GM21825 (cell line): ENCODE measurements around the gene NPAS3.

Source experiments
- ATAC-seq: cut with Tn5 transposase; IDR thresholded peaks from one replicate; pipeline ENCODE4 v1.9.1; 2021; ENCODE audit warnings: mild to moderate bottlenecking, moderate library complexity; ENCODE audit not compliant: unreplicated experiment

Gene NPAS3

GRCh38 chr14:33163600-33163999 lies 224.9 kb downstream of the NPAS3 start:
- no peak for ATAC-seq

DNA sequence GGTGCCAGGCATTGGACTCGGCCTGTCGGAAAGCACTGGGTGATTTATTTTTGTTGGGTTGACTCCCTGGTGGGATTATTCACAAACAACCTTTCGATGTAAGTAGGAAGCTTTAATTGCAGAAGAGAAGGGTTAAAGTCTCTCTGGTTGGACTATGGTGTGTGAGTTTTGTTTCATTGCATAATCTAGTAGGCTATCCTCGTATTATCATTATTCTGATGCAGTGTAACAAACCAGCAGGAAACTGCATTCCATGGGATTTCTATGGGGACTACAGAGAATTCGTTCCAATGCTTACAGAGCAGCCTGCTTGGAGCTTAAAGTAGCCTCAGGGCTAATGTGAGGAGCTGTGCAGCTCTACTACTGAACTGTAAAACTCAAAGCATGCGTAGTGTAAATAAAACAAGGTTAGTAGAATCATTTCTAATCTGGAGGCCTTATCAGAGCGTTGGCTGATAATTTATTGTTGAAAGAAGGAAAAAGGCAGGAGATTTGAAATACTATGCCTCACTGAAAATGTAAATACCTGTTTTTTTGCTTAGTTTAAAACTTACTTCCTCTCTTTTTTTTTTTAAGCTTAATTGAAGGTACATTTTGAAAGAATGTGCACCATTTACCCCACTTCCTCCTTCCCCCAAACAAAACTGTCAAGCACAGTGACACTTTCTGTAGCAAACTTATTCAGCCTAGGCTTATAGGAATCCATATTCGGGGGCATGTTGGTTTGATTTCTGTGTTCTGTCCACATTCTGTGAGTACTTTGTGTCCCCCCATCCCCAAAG lies 226.7 kb downstream of the NPAS3 start:
- ATAC-seq = no peak

GRCh38 chr14:33165926-33166289 lies 227.2 kb downstream of the NPAS3 start:
- ATAC-seq = no peak

DNA sequence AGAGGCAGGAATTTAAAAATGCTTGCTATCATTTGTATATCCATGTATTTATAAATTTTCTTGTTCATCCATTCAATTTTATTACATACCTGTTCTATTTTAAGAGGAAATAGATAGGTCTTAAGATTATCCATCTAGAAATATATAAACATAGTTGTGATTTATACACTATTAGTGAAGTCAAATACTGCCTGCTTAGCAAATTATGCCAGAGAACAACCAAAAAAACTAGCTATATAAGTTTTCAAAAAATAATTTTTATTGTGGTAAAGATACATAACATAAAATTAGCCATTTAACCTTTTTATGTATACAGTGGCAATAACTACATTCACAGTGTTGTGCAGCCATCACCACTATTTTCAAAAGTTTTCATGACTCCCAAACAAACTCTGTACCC lies 237.3 kb downstream of the NPAS3 start:
- ATAC-seq = no peak

DNA sequence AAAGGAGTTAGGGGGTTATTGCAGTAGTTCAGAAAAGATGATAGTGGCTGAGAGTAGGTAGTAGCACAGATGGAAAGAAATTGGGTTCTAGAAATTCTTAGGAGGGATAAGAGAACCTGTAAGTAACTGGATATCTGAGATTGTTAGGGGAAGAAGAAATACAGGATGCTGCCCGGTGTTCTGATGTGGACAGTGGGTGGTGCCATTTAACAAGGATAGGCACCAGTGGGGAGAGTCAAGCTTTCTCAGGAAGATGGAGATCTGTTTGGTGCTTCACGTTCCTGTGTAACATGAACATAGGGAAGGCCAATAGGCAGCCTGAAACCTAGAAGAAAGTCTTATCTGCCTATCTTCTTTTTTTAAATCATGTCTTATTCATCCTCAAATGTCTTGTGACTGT lies 245.9 kb downstream of the NPAS3 start:
- ATAC-seq = no peak

DNA sequence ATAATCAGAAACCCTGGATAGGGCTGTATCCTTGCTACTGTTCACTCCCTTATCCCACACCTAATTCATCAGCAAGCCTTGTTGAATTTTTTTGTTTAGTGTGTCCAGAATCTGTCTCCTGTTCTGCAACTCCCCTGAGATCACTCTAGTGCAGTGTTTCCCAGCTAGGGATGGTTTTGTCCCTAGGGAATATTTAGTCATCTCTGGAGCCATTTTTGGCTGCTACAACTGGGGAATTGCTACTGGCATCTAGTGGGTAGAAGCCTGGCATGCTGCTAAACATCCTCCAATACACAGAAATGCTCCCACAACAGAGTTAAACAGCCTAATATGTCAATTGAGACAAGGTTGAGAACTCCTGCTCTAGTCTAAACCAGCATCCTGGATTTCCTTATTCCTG lies 248.0 kb downstream of the NPAS3 start:
- ATAC-seq = no peak

- ATAC-seq = no peak
These were observed 250.2 kb downstream of the NPAS3 start for GRCh38 chr14:33188880-33189279.

- no peak for ATAC-seq
These were observed 253.2 kb downstream of the NPAS3 start for GRCh38 chr14:33191855-33192254.

DNA sequence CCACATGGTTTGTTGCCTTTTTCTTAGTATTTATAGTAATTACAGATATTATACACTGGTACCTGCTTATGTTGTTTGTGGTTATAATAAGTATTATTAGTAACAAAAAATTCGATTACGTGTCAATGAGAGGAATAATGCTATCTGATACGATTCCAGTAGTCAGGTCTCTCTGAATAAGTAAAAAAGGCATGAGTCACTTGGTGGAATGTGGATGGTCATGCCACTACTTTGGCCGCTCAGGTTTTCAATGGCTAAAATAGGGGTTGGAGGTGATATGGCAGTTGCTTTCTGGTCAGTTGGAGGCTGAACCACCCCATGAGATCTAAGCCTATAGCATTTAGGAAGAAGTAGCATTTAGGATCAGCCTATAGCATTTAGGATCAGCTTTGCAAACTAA lies 255.9 kb downstream of the NPAS3 start:
- ATAC-seq = no peak

DNA sequence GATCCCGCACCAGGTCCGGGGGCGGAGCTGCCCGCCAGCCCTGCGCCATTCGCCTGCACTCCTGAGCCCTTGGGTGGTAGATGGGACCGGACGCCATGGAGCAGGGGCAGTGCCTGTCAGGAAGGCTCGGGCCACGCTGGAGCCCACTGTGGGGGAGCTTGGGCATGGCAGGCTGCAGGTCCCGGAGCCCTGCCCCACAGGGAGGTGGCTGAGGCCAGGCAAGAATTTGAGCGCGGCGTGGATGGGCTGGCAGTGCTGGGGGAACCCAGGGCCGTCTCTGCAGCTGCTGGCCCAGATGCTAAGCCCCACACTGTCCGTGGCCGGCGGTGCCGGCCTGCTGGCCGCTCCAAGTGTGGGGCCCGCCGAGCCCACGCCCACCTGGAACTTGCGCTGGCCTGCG lies 260.0 kb downstream of the NPAS3 start:
- no peak for ATAC-seq

GRCh38 chr14:33201116-33201515 lies 262.4 kb downstream of the NPAS3 start:
- no peak for ATAC-seq

GRCh38 chr14:33206981-33207380 lies 268.3 kb downstream of the NPAS3 start:
- ATAC-seq = no peak

- no peak for ATAC-seq
These were observed 268.9 kb downstream of the NPAS3 start for GRCh38 chr14:33207467-33208017.

DNA sequence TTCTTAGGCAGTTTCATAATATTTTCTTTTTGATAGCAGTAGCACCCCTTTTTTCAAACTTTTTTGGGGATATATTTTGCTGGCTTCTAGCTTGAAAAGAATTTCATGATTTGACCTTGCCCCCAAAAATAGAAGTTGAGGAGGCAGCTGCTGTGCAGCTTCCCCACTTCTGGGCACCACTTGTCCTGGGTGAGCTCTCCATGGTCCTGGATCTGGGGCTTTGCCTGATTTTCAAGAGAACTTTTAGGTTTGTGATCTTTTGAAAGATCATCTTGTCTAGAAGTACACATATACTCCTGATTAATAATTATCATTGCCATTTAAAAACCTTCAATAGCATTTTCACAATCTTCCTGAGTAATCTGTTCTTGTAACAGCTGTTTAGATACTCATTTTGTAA lies 271.6 kb downstream of the NPAS3 start:
- ATAC-seq = no peak

DNA sequence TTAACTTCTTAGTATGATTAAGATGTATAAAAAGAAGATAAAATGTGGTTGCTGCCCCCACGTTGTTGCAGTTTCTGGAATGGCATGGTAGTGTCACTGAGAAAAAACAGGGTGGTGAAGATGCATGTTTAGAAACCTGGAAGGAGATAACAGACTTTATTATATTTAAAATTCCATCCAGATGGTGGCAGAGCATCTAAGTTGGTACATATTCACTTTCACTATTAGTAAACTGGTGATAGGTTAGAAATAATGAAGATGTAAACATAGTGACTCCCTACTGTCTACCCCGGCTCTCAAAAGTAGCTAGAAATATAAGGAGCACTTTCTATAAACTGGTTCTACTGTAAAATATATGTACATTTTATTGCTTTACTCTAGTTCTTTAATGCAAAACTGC lies 279.3 kb downstream of the NPAS3 start:
- no peak for ATAC-seq

DNA sequence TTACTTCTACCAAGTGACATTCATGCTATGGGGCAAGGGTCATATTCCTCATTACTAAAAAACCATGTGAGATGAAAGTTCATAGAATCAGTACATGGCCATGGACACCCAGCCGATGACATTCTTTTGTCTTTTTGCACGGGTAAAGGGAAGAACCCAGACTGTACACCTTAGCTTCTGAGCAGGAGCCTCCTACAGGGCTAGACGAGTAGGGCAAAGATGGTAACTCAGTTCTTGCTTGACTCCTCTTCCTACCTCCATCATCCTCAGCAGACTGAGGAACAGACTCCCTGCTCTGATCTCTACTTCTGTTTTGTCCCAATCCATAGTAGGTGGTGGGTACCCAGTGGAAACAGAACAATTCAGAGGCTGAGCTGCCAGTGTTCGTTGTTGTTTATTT lies 281.3 kb downstream of the NPAS3 start:
- ATAC-seq = no peak

GRCh38 chr14:33229269-33229929 lies 290.7 kb downstream of the NPAS3 start:
- ATAC-seq = no peak

DNA sequence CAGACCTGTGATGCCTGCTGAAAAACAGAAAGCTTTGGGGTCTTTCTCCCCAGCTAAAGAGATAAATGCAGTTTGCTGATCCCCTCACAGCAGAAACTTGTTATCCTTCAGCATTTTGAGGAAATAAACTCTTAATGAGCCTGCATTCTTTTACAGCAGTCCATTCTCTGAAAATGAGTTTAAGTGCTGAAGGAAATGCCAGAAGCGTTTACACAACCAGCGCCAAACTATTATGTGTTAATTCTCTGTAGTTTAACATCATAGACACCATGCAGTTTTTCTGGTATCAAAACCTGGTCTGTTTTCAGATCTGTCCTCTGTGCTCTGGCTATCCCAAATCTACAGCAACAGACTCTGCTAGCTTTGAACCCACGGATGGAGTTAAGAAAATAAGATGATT lies 291.3 kb downstream of the NPAS3 start:
- no peak for ATAC-seq

GRCh38 chr14:33232031-33232430 lies 293.4 kb downstream of the NPAS3 start:
- no peak for ATAC-seq

DNA sequence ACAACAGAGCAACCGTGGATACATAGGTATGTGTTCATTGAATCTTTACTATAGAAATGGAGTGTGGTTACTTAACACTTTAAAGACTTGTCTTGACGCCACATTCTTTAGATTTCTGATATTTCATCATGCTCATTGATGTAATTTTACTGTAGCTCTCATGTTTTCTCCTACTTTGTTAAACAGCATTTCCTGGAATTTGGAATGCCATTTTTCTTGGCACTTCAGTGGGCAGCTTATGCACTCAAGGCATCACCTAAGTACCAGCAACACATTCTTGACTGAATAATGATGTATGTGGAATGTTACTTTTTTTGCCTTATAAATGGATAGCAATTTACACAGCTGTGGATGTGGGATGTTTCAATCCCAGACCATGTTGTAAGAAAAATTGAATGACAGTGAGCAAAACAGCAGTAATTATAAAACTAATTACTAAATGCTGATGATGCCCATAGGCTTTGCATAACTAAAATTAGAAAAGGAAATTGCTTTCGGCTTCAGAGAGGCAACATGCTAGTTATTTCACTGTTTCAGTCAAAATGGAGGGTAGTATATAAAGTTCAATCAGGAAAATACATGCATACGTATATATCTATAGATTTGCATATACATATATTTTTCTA lies 298.5 kb downstream of the NPAS3 start:
- ATAC-seq = no peak

DNA sequence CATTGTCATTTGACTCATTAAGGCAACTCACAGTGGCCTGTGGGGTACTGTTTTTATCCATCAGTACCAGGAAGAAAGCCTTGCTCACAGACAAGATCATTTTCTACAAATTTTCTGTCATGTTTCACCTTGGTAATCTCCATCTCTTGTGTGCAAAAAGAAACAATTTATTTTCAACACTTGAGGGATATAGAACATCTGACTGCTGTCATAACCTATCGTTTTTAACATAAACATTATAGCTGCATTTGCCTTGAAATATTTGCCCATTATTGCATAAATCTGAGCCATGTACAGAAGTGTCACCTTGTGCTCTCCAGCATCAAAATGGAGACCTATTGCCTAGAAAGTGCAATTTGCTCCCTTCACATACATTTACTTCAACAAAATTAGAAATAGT lies 300.8 kb downstream of the NPAS3 start:
- ATAC-seq = no peak

DNA sequence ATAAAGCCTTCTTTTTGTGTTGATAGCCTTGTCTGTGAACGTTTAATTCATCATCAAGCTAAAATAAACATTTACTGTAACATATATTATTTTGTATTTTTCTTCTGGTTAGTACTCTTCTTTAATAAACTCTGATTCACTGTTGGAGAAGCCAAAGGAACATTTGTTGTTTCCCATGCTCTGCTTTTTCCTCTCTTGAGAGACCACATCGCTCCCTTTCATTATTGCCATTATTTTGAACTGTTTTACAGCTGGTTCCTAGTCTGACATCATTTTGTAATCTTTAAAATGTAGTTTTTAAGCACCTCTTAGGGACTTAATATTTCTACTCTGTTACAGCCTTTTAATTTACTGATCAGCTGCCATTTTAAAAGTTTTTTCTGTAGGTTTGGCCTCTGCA lies 301.8 kb downstream of the NPAS3 start:
- no peak for ATAC-seq
